ENCODE data around the gene IFITM5. TPM values are rescaled to one million over a fixed set of nuclear protein-coding genes. Genes with fewer than 3 reads are reported as not detected.

Gene IFITM5
- total RNA-seq, 1 donor from 2014 or later = not detected

- Mint-ChIP-seq H3K9me3 (no peaks in the 10 kb centered on the region), H3K36me3 (peaks cover 4% of the 10 kb centered on the region), H3K4me3 (peak overlapping the region; percentile 3), H3K27ac (no peak overlapping the region), H3K27me3 (peaks cover 18% of the 10 kb centered on the region), H3K4me1 (ENCODE audit: unreplicated experiment) (peaks cover 27% of the 10 kb centered on the region)
- DNase-seq (ENCODE audit: extremely low spot score, unreplicated experiment) = no peak
- TF ChIP-seq CTCF (conservative IDR thresholded peaks at IDR 0.05) = no peak
Measured at GRCh38 chr11:305844-306211, 6.5 kb upstream of the IFITM5 start.

GRCh38 chr11:304915-305843 lies 5.9 kb upstream of the IFITM5 start:
- Mint-ChIP-seq H3K27me3 (peaks cover 24% of the 10 kb centered on the region), H3K27ac (no peak overlapping the region), H3K4me3 (peak overlapping the region; percentile 36), H3K36me3 (peaks cover 4% of the 10 kb centered on the region), H3K9me3 (no peaks in the 10 kb centered on the region), H3K4me1 (ENCODE audit: unreplicated experiment) (peaks cover 31% of the 10 kb centered on the region)
- DNase-seq (ENCODE audit: extremely low spot score, unreplicated experiment) = no peak
- TF ChIP-seq CTCF (conservative IDR thresholded peaks at IDR 0.05) = peak; percentile 71

DNA sequence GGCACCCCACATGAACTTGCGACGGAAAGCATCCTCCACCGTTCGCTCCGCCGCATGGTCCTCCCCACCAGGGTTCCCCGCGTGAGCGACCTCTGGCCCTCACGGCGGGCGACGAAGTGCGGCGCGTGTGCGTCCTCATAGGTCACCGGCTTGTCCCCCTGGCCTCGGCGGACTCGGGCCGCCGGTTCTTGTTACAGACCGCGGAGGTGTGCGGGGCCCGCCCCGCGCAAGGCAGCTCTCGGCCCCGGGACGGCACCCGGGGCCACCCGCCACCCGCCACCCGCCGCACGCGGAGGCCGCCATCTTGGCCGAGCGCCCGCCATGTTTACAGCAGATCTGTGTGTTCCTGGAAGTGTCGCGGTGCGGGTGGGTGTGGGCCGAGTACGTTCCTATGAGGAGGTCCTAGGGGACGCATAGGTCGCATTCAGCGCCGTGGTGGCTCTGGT lies 4.8 kb upstream of the IFITM5 start:
- H3K36me3 Mint-ChIP-seq = no peaks in the 10 kb centered on the region
- peaks cover 22% of the 10 kb centered on the region for H3K4me1 Mint-ChIP-seq (ENCODE audit: unreplicated experiment)
- H3K4me3 Mint-ChIP-seq = no peak overlapping the region
- no peaks in the 10 kb centered on the region for H3K9me3 Mint-ChIP-seq
- H3K27me3 Mint-ChIP-seq = peaks cover 19% of the 10 kb centered on the region
- no peak for DNase-seq (ENCODE audit: extremely low spot score, unreplicated experiment)
- TF ChIP-seq CTCF (conservative IDR thresholded peaks at IDR 0.05) = no peak
- H3K27ac Mint-ChIP-seq = no peak overlapping the region

DNA sequence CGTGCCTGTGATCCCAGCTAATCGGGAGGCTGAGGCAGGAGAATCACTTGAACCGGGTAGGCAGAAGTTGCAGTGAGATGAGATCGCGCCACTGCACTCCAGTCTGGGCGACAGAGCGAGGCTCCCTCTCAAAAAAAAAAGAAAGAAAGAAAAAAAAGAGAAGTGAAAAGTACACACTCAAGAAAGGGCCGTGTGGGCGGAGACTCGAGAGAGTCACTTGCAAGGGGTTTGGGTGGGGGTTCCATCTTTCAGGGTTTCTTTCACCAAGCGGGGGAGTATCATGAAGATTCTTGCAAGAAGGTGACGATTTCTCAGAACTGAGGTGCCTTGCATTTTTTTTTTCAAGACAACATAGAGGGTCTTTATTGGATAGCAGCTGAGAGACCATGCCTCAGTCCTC lies 4.0 kb upstream of the IFITM5 start:
- no peak for TF ChIP-seq CTCF (conservative IDR thresholded peaks at IDR 0.05)
- Mint-ChIP-seq H3K9me3 (no peaks in the 10 kb centered on the region), H3K4me1 (ENCODE audit: unreplicated experiment) (peaks cover 18% of the 10 kb centered on the region), H3K27me3 (peaks cover 18% of the 10 kb centered on the region), H3K36me3 (no peaks in the 10 kb centered on the region), H3K27ac (no peak overlapping the region), H3K4me3 (no peak overlapping the region)
- DNase-seq (ENCODE audit: extremely low spot score, unreplicated experiment) = no peak

DNA sequence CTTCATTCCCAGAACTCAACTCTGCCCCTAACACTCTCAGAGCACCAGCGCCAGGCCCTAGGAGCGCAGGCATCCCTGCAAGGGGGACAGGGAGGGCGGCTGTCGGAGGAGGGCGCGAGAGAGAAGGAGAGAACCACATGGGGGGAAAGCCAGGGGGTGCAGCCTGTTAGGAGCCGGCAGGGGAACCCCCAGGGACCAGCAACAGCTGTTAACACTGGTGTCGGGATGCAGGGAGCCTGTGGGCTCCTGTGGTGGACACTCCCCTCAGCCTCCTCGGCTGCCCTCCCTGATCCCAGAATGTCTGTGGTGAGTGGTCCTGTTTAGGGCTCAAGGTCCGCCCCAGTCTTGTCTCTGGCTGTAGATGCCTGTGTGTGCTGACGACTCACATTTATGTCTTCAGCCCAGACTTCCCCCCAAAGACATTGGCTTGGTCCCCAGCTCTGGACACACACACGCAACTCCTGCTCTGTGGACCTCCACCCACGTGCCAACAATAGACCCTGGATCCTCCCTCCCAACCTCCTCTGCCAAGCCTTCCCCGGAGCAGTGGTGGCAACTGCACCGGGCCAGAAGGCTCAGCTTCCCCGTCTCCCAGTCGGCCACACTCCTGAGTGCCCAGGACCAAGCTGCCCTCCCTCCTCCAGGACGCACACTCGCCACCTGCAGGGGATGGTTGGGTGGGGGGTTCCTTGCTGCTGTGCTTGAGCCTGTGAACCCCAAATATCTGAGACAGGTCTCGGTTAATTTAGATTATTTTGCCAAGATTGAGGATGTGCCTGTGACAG lies 817 bp upstream of the IFITM5 start:
- Mint-ChIP-seq H3K4me3 (no peak overlapping the region), H3K36me3 (no peaks in the 10 kb centered on the region), H3K27me3 (peaks cover 12% of the 10 kb centered on the region), H3K27ac (peak overlapping the region; percentile 7), H3K4me1 (ENCODE audit: unreplicated experiment) (peaks cover 9% of the 10 kb centered on the region), H3K9me3 (no peaks in the 10 kb centered on the region)
- no peak for DNase-seq (ENCODE audit: extremely low spot score, unreplicated experiment)
- TF ChIP-seq CTCF (conservative IDR thresholded peaks at IDR 0.05) = peak; percentile 26

Data from type B pancreatic cell (in vitro differentiated cells).